Epithelial cell of esophagus (primary cell): ENCODE data around the gene DLGAP1.
"Not testable (repeated sequence)": the region's sequence is repeated elsewhere in the genome, so short reads cannot be mapped to it uniquely, and the experiment has no call there.

Experiments
- DNase-seq: peaks from one replicate; pipeline ENCODE4 v3.0.0; 2010; ENCODE audit warnings: low read depth
- H3K4me3 ChIP-seq: 2 replicates; pipeline ENCODE4 v1.5.1; 2011; ENCODE audit warnings: mild to moderate bottlenecking, low read length, control low read depth
- CTCF ChIP-seq: IDR thresholded peaks from 2 replicates; pipeline ENCODE4 v1.5.1; 2011; ENCODE audit warnings: low read depth, mild to moderate bottlenecking, low read length, control low read depth, inconsistent platforms; ENCODE audit not compliant: insufficient read depth; ENCODE audit errors: missing control alignments

Gene DLGAP1

GRCh38 chr18:4333043-4333442, 122.1 kb downstream of the DLGAP1 start:
- TF ChIP-seq CTCF: no peak
- DNase-seq: no peak
- no peak overlapping the region for H3K4me3 ChIP-seq

DNA sequence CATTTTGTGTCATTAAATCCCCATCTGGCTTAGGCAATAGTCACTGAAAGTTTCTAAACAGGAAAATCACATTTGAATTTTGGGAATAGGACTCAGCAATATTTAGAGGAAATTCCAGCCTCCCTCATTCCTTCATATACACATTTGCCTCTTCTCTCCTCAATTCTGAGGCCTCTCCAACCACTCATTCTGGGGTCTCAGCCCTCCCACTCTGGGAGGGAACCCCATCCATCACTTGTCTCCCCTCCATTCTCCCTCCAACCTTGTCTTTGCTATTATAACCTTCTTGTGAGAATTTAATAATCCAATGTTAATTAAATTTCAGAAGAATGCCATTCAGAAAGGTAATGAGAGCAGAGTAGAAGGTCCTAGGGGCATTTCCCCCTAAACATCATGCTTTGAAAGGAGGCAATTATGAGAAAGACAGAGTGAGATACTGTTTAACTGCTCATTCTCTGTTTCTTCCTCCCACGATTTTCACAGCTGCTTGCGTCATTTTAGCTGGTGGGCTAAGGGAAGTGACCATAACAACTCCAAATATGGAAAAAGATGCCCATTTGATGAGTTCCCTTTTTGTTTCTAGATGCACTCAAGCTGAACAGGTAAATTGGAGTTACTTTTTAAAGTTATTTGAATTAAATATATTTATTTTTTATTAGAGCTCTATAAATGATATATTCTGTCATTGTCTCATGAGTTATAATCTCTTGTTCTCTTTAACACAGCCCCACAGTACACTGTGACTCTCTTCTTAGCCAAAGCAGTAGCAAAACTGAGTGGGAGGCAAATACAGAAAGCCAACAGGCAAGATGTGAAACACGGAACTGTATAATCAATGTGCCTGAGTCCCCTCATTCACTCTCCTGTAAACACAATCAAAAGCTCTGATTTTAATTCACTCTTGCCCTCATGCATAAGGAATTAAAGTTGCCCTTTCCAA, 135.1 kb downstream of the DLGAP1 start:
- TF ChIP-seq CTCF: no peak
- DNase-seq: no peak
- H3K4me3 ChIP-seq: no peak overlapping the region

DNA sequence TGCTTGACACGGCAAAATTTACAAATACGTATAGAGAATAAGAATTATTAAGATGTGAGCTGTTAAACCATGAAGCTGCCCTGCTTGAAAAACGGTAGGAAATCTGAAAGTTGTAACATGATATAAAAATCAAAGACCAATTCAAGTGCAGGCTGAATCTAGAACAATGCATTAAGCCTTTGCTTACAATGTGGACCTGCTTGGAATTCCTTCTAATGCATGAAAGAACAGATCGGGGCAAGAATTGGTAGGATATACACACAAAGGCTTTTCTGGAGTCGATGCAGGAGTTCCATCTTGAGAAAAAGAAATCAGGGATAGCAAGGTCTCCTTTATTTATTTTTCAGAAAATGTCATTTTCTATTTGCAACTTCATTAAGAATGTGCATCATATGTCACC, 136.8 kb downstream of the DLGAP1 start:
- H3K4me3 ChIP-seq: no peak overlapping the region
- DNase-seq: no peak
- no peak for TF ChIP-seq CTCF

- not testable (repeated sequence) for DNase-seq, H3K4me3 ChIP-seq
Measured at GRCh38 chr18:4311945-4312344, 143.2 kb downstream of the DLGAP1 start.

DNA sequence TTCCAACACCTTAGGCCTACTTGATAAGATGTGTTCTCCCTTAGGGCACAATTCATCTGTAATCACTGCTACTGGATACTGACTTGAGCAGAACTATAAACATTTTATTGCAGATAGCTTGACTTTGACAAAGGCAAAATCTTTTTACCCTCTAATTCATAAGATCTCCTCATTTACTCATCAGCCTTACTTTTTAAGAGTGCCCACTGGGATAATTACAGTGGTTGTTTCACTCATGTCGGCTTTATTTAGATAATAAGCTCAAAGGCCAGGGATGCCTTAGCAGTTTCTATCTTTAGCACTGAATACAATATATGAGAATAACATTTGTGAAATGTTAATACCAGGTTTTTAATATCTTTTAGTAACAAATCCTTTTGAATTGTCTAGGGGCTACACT, 144.0 kb downstream of the DLGAP1 start:
- H3K4me3 ChIP-seq: no peak overlapping the region
- no peak for TF ChIP-seq CTCF
- DNase-seq: no peak

DNA sequence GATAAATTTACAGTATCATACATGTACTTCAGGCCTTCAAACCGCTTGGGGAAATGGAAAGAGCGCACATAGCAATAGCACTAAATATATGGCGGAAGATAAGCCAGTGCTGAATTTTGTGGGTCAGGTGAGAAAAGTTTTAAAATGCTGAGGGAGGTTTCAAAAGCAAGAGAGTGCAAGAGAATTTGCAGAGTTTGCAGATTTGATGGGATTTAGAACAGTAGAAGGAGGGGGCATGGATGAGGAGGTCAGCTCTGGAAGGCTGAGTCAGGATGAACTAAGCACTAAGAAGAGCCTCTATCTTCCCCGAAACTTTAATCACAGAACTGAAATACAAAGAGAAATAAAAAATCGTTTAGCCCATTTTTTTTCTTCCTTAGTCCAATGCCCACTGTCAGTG, 145.9 kb downstream of the DLGAP1 start:
- DNase-seq: no peak
- no peak for TF ChIP-seq CTCF
- no peak overlapping the region for H3K4me3 ChIP-seq

GRCh38 chr18:4308576-4308975, 146.5 kb downstream of the DLGAP1 start:
- H3K4me3 ChIP-seq: no peak overlapping the region
- no peak for DNase-seq
- TF ChIP-seq CTCF: no peak
